GM19099 (cell line): Measurements from ENCODE around the gene CUEDC2.

Source experiments
- POLR2A ChIP-seq: IDR thresholded peaks from 3 replicates; pipeline ENCODE4 v1.6.1; 2011; ENCODE audit warnings: low read depth; ENCODE audit not compliant: insufficient read length; ENCODE audit errors: extremely low read depth

CUEDC2 gene

DNA sequence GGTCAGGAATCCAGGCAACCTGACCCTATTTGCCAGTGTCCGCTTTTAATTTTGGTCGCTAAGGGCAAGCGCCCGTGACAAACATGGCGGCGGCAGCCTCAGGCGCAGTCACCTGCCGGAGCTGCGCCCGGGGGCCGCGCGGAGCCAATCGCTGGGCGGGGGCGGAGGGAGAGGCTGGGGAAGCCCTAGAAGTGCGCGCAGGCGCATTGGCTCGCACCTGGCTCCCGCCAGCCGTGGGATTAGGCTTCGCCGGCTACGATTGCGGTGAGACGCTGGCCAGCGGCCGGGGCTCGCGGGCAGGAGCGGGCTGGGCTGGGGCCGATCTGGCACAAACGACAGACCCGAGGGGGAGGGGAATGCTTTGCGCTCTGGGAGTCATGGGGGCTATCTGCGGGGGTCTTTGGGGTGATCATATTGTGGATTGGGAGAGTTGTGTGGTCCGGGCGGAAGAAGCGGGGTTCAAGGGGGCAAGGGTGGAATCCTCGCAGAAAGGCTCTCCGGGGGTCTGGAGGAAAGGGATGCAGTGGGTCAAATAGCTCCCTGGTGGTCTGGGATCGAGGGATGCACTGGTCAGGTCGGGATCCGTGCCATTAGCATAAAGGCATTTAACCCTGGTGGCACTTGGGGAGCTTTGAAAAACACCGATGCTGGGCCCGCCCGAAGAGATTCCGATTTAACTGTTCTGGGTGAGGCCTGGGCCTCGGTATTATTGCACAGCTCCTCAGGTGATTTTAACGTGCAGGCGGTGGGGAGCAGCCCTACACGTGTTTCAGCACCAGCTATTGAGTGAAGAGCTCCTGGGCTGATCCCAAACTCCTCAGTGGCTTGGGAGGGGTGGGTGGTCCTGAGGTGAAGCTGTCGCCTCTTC lies 29.0 kb upstream of the CUEDC2 start:
- peak; percentile 60 for TF ChIP-seq POLR2A

DNA sequence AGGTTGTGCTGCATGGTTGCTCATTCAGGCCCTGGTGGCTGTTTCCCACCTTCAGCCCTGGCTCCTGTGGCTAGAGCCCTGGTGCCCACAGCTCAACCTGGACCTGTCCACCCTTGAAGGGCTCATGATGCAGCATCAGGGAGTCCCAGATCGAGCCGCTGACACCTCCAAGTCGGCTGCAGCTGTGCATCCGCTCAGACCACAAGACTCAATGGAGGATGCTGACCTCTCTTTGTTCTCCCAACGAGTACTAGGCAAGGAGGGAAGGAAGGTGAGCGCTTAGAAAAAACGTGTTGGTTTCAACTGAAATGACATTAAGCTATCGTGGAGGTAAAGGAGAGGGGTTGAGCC lies 28.4 kb upstream of the CUEDC2 start:
- TF ChIP-seq POLR2A: no peak

DNA sequence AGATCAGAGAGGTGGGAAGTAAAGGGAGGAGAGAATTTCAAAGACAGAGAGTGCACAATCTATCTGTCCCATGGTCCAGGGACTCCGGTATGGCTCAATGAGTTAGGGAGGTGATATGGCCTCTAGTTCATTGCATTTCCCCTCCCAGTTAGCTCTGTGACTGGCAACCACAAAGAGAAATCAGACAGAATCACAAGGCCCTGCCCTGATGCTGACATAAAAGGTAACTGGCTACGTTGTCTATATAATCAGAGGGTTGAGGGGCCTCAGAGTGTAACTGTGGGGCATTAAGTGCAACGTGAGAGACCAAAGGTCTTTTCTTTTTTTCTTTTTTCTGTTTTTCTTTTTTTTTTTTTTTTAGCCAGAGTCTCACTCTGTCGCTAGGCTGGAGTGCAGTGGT lies 26.3 kb upstream of the CUEDC2 start:
- no peak for TF ChIP-seq POLR2A

DNA sequence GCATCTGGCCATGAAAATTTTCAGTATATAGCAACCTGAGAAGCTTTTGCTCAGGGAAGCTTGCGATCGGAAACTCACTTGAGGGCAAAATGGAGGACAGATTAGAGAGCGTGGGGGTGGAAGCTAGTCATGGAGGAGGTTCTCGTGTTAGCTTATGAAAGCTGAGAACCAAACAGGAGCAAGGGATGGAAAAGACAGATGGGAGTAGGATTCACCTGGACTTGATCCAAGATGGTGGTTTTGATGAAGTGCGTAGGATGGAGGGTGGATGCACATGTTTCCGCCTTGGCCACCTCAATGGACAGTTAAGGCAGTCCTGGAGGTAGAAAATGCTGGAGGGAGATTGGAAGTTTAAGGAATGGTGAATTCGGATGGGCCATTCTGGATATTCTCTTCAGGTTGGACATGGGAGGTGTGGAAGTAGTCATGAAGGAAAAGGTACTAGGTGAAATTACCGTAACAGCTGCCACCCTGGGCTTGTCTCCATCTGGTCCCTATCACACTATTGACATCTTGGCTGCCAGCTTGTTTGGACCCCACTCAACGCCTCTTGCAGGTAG lies 25.3 kb upstream of the CUEDC2 start:
- TF ChIP-seq POLR2A: no peak

DNA sequence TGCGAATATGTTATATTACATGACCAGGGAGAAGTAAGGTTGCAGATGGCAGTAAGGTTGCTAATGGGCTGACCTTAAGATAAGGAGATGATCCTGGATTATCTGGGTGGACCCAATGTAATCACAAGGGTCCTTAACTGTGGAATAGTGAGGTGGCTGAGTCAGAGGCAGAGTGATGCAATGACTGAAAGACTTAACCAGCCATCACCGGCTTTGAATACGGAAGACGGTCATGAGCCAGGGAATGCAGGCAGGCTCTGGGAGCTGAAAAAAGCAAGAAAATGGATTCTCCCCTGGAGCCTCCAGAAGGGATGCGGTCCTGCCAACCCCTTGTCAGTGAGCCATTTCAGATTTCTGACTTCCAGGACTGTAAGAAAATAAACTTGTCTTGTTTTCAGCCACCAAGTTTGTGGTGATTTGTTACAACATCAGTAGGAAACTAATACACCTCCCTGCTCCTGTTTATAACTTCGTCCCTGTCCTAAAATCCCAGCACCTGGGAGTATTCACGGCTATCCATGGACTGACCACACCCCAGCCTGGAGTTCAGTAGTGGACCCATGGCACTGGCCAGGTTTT lies 23.6 kb upstream of the CUEDC2 start:
- no peak for TF ChIP-seq POLR2A

DNA sequence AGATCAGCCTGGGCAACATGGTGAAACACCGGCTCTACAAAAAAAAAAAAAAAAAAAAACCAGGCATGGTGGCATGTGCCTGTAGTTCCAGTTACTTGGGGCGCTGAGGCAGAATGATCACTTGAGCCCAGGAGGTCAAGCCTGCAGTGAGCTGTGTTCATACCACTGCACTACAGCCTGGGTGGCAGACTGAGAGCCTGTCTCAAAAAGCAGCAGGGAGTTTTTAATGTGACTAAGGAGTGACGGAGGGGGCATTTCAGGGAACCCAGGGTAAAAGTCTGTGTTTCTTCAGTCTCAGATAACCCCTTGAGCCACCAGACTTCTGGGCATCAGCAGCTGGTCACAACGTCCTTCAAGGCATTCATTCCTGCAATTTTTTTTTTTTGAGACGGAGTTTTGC lies 21.1 kb upstream of the CUEDC2 start:
- no peak for TF ChIP-seq POLR2A

DNA sequence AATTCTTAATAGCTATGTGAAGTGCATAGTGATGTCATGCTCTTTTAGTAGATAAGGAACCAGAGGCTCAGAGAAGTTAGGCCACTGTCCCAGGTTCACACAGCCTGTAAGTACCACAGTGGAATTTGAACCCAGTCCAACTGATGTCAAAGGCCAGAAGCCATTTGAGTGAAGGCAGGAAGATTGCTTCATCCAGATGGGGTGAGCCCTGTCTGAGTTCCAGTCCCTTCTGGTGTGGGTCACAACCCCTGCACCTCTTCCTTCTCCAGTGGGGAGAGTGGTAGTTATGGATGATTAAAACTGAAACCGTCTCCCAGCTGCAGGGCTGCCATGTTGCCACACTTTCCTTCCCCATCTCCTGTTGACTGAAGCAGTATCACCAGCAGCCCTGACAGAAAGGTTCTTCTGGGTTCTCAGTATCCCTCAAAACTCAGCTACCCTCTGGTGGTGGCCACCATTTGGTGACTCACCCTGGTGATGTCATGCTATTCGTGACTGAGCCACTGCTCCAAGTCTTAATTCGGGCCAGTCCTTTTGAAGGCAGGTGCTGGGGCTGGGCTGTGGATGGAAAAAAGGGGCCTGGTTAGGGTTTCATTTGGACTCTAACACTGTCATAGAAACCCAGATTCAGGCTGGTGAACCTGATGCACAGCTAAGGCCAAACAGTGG lies 20.4 kb upstream of the CUEDC2 start:
- TF ChIP-seq POLR2A: no peak

DNA sequence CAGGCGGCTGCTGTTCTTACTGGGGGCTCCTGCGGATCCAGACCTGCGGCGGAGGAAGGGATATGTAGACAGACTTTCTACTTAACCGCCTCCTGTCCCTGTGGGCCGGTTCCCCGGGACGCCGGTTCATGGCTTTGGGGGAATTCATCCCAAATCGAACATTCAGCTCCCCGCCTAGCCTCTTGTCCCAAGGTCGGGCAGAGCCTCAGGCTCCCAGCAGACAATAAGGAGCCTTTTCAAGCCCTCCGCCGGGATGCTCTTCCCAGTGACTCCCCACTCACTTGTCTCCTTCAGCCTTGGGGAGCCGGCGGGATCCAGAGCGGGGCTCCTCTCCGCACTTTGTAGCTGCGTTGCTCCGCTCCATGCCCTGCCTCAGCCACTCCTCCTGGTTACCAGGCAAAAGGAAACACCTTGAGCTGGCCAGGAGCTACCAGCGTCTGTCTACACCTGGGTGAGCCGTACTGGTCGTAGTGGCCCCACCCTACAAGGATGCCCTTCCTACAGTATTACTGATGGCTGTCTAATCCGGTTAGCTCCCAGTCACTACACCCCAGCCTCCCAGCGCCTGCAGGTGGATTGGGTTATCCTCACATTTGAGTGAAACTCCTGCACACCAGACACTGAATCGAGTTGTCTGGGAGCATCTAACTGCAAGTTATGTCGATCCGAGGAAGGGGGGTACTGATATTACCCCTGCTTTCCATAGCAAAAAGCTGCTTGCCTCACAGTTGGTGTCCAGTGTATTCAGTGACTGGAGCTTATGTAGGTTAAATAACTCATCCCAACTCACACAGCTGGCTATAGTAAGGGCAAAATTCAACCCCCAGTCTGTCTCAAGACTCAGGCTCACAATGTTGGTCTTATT lies 19.0 kb upstream of the CUEDC2 start, which contains the start of gene C10orf95:
TSS of gene C10orf95 (minus strand) at position 439 of the 865 bp plus-strand sequence. CDS start 450 bp downstream, outside the sequence.
- TF ChIP-seq POLR2A: no peak

DNA sequence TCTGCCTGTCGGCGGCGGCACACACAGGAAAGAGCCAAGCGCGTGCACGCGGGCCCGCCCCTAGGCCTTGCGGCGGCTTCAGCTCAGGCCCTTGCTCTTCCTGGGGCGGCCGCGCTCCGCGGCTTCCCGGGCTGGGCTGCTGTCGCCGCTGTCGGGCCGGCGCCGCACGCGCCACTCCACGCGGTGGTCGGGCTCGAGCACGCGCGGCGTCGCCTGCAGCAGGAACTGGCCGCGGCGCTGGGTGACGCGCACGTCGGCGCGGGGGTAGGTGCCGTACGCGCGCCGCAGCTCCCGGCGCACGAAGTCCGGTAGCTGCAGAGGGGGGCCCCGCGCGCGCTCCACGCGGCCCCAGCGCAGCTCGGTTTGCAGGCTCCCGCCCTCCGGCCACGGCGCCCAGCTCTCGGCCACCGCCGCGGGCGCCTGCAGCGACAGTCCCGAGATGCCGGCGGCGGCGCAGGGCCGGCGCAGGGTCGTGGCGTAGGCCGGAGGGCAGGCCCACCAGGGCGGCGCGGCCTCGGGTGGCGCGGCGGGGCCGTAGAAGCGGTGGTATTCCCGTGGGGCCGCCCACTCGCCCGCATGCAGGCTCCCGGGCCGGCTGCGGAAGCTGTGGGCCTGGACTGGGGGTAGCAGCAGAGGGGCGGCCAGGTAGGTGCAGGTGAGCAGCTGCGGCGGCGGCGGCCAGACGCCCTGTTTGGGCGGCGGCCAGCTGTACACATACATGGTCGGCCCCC lies 18.2 kb upstream of the CUEDC2 start:
- peak; percentile 67 for TF ChIP-seq POLR2A

DNA sequence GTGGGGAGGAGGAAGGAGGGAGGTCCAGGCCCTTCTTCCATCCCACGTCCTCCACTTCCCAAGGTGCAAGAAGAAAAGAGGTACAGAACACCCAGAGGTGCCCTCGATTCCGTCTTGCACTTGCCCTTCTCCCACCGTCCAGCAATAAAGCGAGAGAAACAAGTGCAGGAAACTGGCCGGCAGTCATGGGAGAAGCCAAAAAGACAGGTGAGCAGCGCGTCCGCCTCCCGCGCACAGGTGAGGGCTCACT lies 17.7 kb upstream of the CUEDC2 start:
- TF ChIP-seq POLR2A: no peak

DNA sequence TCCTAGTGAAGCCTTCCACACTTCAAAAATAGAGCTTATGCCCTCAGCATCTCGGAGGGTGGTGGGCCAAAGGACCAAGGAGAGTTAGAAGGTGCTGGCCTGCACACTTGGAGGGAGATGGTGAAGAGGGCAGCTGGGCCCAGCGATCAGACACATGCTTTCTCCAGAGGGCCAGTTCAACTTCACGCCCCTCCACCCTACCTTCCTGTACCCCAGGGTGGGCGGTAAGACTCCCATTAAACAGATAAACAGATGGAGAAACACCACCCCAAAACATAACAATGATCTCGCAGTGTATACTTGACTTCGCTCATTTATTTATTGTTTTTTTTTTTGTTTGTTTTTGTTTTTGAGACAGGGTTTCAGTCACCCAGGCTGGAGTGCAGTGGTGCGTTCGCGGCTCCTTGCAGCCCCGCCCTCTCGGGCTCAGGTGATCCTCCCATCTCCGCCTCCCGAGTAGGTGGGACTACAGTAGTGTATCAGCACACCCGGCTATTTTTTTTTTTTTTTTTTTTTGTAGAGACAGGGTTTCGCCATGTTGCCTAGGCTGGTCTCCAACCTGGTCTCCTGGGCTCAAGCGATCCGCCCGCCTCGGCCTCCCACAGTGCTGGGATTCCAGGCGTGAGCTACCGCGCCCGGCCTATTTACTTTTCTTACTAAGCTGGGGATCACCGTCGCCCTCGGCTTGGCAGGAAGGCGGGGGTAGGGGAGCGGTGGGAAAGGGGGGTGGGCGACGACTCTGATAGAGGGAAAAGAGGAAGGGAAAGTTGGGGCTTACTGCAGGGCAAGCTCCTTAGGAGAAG lies 17.1 kb upstream of the CUEDC2 start:
- no peak for TF ChIP-seq POLR2A

DNA sequence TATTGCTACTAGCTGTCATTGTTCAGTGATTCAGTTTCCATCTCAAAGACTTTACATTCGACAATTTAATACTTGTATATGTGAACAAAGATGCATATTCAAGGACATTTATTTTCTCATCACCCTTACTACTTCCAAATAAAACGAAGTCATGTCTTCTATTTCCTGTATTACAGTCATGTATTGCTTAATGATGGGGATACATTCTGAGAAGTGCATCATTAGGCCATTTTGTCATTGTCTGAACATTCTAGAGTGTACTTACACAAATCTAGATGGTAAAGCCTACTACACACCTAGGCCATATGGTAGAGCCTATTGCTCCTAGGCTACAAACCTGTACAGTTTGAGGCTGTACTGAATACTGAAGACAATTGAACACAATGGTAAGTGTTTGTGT lies 12.5 kb upstream of the CUEDC2 start:
- no peak for TF ChIP-seq POLR2A

DNA sequence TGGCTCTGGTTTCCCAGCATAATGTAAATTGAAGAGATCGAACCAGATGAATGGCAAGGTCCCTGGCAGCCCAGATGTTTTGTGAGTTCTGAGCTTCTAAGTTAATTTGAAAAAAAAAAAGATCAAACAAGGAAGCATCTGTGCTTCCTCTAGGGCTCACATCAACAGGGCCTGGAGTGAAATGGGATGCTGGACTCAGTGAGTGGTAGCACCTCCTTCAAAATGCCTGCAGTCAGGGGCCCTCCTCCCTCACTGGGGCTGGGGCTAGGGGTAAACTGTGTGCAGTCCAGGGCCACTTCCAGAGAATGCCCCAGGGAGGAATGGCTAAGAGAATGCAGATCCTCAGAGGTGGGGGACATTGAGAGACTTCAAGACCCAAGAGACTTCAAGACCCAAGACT lies 6.0 kb upstream of the CUEDC2 start:
- TF ChIP-seq POLR2A: no peak

DNA sequence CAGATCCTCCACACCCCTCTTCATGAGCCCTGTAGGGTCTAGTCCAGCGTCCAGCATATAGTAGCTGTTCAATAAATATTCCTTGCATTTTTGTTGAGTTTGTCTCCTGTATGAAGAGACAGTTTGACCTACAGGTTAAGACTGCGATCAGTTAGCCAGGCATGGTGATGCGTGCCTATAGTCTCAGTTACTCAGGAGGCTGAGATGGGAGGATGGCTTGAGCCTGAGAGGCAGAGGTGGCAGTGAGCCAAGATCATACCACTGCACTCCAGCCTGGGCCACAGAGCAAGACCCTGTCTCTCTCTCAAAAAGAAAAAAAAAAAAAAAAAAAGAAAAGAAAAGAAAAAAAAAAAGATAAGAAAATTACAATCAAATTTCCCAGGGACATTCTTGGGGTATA lies 5.1 kb upstream of the CUEDC2 start:
- TF ChIP-seq POLR2A: no peak

DNA sequence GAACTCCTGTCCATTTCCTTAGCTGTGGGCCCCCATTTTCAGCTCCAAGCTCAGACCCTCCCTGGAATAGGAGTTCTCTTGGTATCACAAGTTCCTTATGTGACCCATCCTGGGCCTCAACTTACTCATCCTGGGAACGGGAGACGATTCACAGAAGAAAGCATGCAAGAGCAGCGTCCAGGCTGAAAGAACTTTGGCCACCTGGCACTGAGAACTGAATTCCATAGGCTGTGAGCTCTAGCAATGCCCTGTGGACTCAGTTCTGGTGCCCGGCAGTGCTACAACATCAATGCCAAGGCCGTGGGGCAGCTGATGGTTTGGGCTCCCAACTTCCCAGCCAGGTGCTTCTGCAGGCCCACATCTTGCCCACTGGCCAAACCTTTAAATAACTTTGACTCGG lies 3.9 kb upstream of the CUEDC2 start:
- TF ChIP-seq POLR2A: no peak
